Peyer's patch (tissue), 4 donors: ENCODE data around the gene NPPA.

ENCODE experiments used
- CTCF ChIP-seq, 6 experiments: fragments of 450-650 bp in 4 of 6; fragments of 200-600 bp in 2 of 6; sonication (generic) in 1 of 6; IDR thresholded peaks; one replicate each; pipeline ENCODE4 v1.5.1; 2017 to 2019; ENCODE audit warnings: antibody characterized with exemption in 6 of 6, mild to moderate bottlenecking in 3 of 6, moderate library complexity in 1 of 6
- POLR2A ChIP-seq, 2 donors: fragments of 450-650 bp; IDR thresholded peaks; one replicate each; pipeline ENCODE4 v1.5.1; 2017; ENCODE audit warnings: antibody characterized with exemption in 2 of 2, mild to moderate bottlenecking in 2 of 2, moderate library complexity in 2 of 2

DNA sequence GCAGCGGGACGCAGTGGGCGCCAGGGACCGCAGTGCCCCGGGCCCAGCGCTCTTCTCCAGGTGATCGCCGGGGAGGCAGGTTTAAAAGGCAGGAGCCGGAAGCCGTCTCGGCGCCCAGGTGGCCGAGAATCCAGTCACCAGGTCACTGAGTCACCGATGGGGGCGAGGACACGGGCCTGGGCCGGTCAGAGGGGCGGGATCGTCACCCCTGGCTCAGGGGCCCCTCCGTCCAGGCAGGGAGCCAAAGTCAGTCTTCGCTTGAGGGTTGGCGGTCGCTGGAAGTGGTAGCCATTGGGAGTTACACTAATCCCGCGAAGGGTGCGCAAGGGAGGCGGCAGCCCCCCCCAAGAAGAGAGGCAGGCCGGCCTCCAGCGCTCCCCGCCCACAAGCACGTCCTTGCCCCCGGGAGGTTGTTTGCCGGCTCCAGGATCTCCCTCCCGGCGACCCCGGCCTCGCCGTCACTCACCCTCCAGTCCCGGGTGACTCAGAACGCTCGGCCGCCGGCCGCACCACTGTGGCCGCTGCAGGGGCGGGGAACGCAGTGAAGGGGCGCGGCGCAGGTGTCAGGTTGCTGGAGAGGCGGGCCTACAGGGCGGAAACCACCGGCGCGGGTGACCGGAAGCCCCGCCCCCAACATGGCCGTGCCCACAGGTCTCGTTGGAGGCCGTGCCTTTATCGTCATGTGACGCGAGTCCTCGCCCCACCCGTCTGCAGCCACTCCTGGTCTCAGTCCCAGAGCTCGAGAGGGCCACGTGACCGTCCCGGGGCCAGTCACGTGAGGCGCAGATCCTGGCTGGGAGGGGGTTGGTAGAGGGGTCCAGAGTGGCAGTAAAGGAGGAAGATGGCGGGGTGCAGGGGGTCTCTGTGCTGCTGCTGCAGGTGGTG is 41.9 kb downstream of the NPPA start, which contains the start of the genes CLCN6 and MTHFR:
- no peak for TF ChIP-seq CTCF (IDR thresholded peaks at IDR 0.05)
- peak; percentile 92 to 97 for TF ChIP-seq POLR2A (IDR thresholded peaks at IDR 0.05)
